AG04450 (cell line): Measurements from ENCODE around the gene RPP14. TPM values are rescaled to one million over a fixed set of nuclear protein-coding genes. Genes with fewer than 3 reads are reported as not detected.

Experiments
- CTCF ChIA-PET: fragments of 300-600, 350-600 bp; formaldehyde crosslinking; extraction: SDS; loops from one replicate; lab custom pipeline; 2022; ENCODE audit warnings: antibody characterized with exemption, inconsistent platforms; lab: Charles Lee
- POLR2A ChIA-PET: fragments of 350-600 bp; formaldehyde crosslinking; extraction: SDS; loops from one replicate; lab custom pipeline; 2021; ENCODE audit warnings: antibody characterized with exemption, inconsistent platforms; lab: Yijun Ruan, JAX
- DNase-seq: peaks from one replicate; pipeline ENCODE4 v3.0.0-alpha.2; 2011; ENCODE audit warnings: low read depth, low spot score
- H3K27ac ChIP-seq: one replicate; pipeline ENCODE4 v1.5.1; 2012; ENCODE audit warnings: low read depth, low read length, control low read depth
- H3K27me3 ChIP-seq: one replicate; pipeline ENCODE4 v1.6.0; 2012; ENCODE audit warnings: low read length; ENCODE audit not compliant: control insufficient read depth, insufficient read depth
- H3K4me3 ChIP-seq: 2 replicates; pipeline ENCODE4 v1.5.1; 2011; ENCODE audit warnings: mild to moderate bottlenecking, low read depth, low read length, control low read depth
- H3K9me3 ChIP-seq: 2 replicates; pipeline ENCODE4 v1.5.1; 2012; ENCODE audit warnings: low read length; ENCODE audit not compliant: control insufficient read depth, insufficient read depth
- polyA plus RNA-seq: library from polyadenylated mRNA; depleted of rRNA; stranded (reverse); fragments of >200 nt; gene quantifications from 2 replicates; pipeline ENCODE4 v1.2.3, GENCODE V29; 2011
- TF ChIP-seq, protein P1 (sequence below): IDR thresholded peaks from 2 replicates; pipeline ENCODE4 v1.5.1; 2011; ENCODE audit warnings: low read depth, low read length, control low read depth, inconsistent platforms

RPP14 gene
- polyA plus RNA-seq, 1 experiment = 18.5 TPM

DNA sequence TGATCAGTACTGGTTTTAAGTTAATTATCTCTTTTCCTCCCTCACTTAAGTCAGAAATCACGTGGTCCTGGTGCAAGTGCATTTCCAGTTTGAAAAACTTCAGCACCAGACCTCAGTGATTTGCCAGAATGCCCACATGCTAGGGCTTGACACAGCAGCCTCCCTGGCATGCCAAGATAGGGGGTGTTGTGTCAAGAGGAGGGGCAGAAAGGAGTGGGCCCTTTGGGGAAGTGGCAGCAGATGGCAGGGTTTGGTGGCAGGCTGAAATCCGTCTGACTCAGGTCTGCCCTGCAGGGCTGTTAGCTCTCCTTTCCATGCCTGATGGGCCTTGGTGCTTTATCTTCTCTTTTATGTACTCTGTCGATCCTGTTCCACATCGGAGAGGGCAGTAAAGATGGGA lies 50.0 kb downstream of the RPP14 start:
- POLR2A ChIA-PET = interaction anchor here (1.0 kb wide), 1 partner anchor 23 kb away, joined by 3 read pairs; no protein-coding TSS in a partner anchor
- no peak overlapping the region for H3K4me3 ChIP-seq
- TF ChIP-seq, protein P1, sequence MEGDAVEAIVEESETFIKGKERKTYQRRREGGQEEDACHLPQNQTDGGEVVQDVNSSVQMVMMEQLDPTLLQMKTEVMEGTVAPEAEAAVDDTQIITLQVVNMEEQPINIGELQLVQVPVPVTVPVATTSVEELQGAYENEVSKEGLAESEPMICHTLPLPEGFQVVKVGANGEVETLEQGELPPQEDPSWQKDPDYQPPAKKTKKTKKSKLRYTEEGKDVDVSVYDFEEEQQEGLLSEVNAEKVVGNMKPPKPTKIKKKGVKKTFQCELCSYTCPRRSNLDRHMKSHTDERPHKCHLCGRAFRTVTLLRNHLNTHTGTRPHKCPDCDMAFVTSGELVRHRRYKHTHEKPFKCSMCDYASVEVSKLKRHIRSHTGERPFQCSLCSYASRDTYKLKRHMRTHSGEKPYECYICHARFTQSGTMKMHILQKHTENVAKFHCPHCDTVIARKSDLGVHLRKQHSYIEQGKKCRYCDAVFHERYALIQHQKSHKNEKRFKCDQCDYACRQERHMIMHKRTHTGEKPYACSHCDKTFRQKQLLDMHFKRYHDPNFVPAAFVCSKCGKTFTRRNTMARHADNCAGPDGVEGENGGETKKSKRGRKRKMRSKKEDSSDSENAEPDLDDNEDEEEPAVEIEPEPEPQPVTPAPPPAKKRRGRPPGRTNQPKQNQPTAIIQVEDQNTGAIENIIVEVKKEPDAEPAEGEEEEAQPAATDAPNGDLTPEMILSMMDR = no peak
- no peaks in the 10 kb centered on the region for H3K27me3 ChIP-seq
- no peak for DNase-seq
- CTCF ChIA-PET = no interaction called here
- no peak overlapping the region for H3K27ac ChIP-seq
- H3K9me3 ChIP-seq = no peaks in the 10 kb centered on the region

DNA sequence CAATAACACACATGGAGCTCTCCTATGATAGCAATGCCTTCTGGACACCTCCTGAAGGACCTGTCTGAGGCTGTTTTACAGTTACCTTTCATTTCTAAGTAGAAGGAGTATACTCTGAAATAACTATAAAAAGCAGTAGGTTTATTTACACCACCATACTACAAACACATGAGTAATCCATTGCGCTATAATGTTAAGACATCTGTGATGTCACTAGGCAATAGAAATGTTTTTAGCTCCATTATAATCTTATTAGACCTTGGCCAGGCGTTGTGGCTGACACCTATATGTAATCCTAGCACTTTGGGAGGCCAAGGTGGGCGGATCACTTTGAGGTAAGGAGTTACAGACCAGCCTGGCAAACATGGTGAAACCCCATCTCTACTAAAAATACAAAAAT lies 51.4 kb downstream of the RPP14 start:
- H3K27me3 ChIP-seq = no peaks in the 10 kb centered on the region
- CTCF ChIA-PET = no interaction called here
- no peak overlapping the region for H3K4me3 ChIP-seq
- TF ChIP-seq, protein P1 = no peak
- POLR2A ChIA-PET = no interaction called here
- no peak for DNase-seq
- no peak overlapping the region for H3K27ac ChIP-seq
- H3K9me3 ChIP-seq = no peaks in the 10 kb centered on the region

DNA sequence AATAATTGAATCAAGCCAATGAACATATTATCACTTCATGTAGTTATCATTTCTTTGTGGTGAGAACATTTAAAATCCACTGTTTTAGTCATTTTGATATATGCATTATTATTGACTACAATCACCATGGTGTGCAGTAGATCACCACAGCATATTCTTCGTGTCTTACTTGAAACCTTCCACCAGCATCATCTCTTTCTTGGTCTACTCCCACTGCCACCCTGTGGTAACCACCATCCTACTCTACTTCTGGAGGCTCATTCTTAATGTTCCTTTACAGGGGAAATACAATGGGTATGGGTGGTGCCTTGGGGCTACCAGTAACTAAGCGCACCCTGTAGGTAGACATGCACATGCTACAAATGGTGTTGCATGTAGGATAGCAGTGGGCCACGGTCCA lies 52.0 kb downstream of the RPP14 start:
- H3K27ac ChIP-seq = peak overlapping the region; percentile 57
- ChIA-PET CTCF (no interaction called here), POLR2A (no interaction called here)
- DNase-seq = no peak
- H3K9me3 ChIP-seq = no peaks in the 10 kb centered on the region
- TF ChIP-seq, protein P1 = no peak
- H3K4me3 ChIP-seq = no peak overlapping the region
- no peaks in the 10 kb centered on the region for H3K27me3 ChIP-seq

DNA sequence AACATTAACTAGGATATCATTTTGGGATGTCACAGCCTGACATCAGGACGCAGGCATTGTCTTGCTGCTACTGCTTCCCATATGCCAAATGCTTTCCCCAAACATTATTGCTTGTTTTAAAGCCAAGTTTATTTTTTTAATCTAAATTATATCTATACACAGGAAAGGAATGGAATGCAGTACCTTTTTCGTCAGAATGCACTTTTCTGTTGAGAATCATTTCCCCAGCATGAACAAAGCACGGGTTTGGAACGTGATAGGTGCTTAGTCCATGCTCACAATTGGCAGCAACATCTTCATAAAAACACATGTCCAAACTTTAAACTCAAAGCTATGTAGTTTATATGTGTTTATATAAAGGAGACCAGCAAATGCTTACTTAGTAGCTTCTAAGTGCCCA lies 52.8 kb downstream of the RPP14 start:
- H3K9me3 ChIP-seq = no peaks in the 10 kb centered on the region

DNA sequence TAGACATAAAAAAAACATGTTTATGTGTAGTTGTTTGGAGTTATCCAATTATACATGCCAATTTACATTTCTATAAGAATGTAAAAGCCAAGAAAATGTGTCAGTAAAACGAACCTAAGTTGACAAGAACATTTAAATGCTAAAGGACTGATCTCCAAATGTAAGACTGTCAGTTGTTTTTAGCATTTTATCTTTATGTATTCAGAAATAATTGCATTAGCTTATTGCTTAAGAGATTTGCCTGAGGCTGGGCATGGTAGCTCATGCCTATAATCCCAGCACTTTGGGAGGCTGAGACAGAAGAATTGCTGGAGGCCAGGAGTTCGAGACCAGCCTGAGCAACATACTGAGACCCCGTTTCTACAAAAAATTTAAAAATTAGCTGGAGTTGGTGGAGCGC lies 53.6 kb downstream of the RPP14 start:
- no peak overlapping the region for H3K27ac ChIP-seq
- H3K9me3 ChIP-seq = no peaks in the 10 kb centered on the region
- CTCF ChIA-PET = interaction anchor here (1.3 kb wide), 1 partner anchor 9 kb away, joined by 4 read pairs; no protein-coding TSS in a partner anchor
- no peak for DNase-seq
- H3K27me3 ChIP-seq = no peaks in the 10 kb centered on the region
- no peak overlapping the region for H3K4me3 ChIP-seq
- TF ChIP-seq, protein P1 = no peak
- POLR2A ChIA-PET = interaction anchor here (0.8 to 1.0 kb wide), 2 partner anchors 25 to 29 kb away, joined by 4 read pairs; no protein-coding TSS in a partner anchor

More for the DNA sequence above, 52.8 kb downstream of the RPP14 start:
- ChIA-PET CTCF (interaction anchor here (1.3 kb wide), 1 partner anchor 8 kb away, joined by 4 read pairs; no protein-coding TSS in a partner anchor), POLR2A (interaction anchor here (0.8 to 1.0 kb wide), 2 partner anchors 24 to 29 kb away, joined by 4 read pairs; no protein-coding TSS in a partner anchor)
- TF ChIP-seq, protein P1 = no peak
- no peak overlapping the region for H3K4me3 ChIP-seq
- peak overlapping the region; percentile 57 for H3K27ac ChIP-seq
- no peak for DNase-seq
- H3K27me3 ChIP-seq = no peaks in the 10 kb centered on the region
